GM12891 (cell line): ENCODE data around the gene CCSER2.

Experiments
- POLR2A ChIP-seq: IDR thresholded peaks from 2 replicates; pipeline ENCODE4 v1.6.1; 2011; ENCODE audit warnings: low read depth, low read length, control low read depth
- POLR2AphosphoS5 ChIP-seq: IDR thresholded peaks from 2 replicates; pipeline ENCODE4 v1.6.1; 2011; ENCODE audit warnings: low read depth, low read length, control low read depth
- POU2F2 ChIP-seq: IDR thresholded peaks from 2 replicates; pipeline ENCODE4 v1.6.1; 2011; ENCODE audit warnings: low read depth, mild to moderate bottlenecking, control low read depth, low read length, moderate library complexity
- TAF1 ChIP-seq: IDR thresholded peaks from 2 replicates; pipeline ENCODE4 v1.6.1; 2011; ENCODE audit warnings: low read depth, low read length, control low read depth

DNA sequence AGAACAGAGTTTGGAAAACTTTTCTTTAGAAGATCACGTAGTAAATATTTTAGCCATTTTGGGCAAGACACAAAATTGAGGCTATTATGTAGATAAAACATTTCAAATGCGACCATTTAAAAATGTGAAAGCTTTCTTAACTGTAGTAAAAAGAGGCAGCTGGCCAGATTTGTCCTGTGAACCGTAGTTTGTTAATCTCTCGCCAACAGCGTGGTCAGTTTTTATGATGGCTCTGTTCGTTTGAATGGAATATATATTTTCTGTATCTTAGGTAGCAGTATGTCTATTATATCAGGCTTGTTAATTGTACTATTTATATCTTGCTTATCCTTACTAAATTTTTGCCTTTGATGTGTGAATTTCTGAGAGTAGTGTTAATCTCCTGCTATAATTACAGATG lies 124.9 kb downstream of the CCSER2 start:
- TF ChIP-seq POLR2A (no peak), TAF1 (no peak), POLR2AphosphoS5 (no peak), POU2F2 (no peak)
